HepG2 (cell line): ENCODE results near the gene SLC39A8. TPM values are rescaled to one million over a fixed set of nuclear protein-coding genes. Genes with fewer than 3 reads are reported as not detected.

ENCODE experiments used
- ATAC-seq: fragments of 200-7000 bp; cut with Tn5 transposase; 3 replicates; pipeline ENCODE4 v1.9.1; 2020; ENCODE audit warnings: mild to moderate bottlenecking, moderate library complexity
- BruUV-seq: library from RNA; stranded (reverse); fragments of 400-500 nt; replicated peaks from 2 replicates; lab custom pipeline; 2021; lab: Mats Ljungman, UMichigan
- CTCF ChIA-PET: fragments of 300-600 bp; formaldehyde crosslinking; extraction: SDS; loops from one replicate; lab custom pipeline; 2021; ENCODE audit warnings: low total read pairs, inconsistent platforms, low intra/inter-chr PET ratio; lab: Yijun Ruan, JAX
- POLR2A ChIA-PET: fragments of 350-600 bp; sonication (Branson Sonifier 250); formaldehyde crosslinking; loops from one replicate; lab custom pipeline; 2020; ENCODE audit warnings: antibody characterized with exemption, inconsistent platforms; lab: Yijun Ruan, JAX
- DNase-seq: peaks from one replicate; pipeline ENCODE4 v3.0.0-alpha.2; 2015; ENCODE audit warnings: low spot score
- FAIRE-seq: peaks from 3 replicates; lab custom pipeline; 2011; peaks lifted over from hg19 to GRCh38; lab: Jason Lieb, UNC
- H2AFZ ChIP-seq: one replicate; pipeline ENCODE4 v1.6.1; 2011; ENCODE audit warnings: low read length, inconsistent platforms
- H3K27ac ChIP-seq: fragments of 300-600 bp; 3 replicates; pipeline ENCODE4 v1.8.0; 2011; ENCODE audit warnings: mixed run types, mild to moderate bottlenecking, mixed read lengths, low read length, inconsistent platforms; ENCODE audit not compliant: insufficient read depth; ENCODE audit errors: extremely low read length
- H3K27me3 ChIP-seq, 2 experiments: fragments of 200-600 bp in 1 of 2; 2 replicates in 1 of 2; 3 replicates in 1 of 2; pipeline versions ENCODE4 v1.6.0 to v1.8.0; 2011; ENCODE audit warnings: low read length in 2 of 2, mild to moderate bottlenecking in 2 of 2, moderate library complexity in 2 of 2, inconsistent platforms in 1 of 2; ENCODE audit not compliant: insufficient read depth in 2 of 2, control insufficient read depth in 1 of 2
- H3K36me3 ChIP-seq, 2 experiments: fragments of 200-600 bp in 1 of 2; replicated peaks in 1 of 2; 2 replicates in 1 of 2; 3 replicates in 1 of 2; pipeline versions ENCODE4 v1.5.1 to v1.8.0; 2011; ENCODE audit warnings: low read length in 2 of 2, inconsistent platforms in 1 of 2; ENCODE audit not compliant: insufficient read depth in 2 of 2, control insufficient read depth in 1 of 2
- H3K4me1 ChIP-seq: 2 replicates; pipeline ENCODE4 v1.5.1; 2012; ENCODE audit warnings: low read length, inconsistent platforms; ENCODE audit not compliant: insufficient read depth
- H3K4me2 ChIP-seq: 2 replicates; pipeline ENCODE4 v1.6.0; 2011; ENCODE audit warnings: low read depth, low read length, inconsistent platforms
- H3K4me3 ChIP-seq, 3 experiments: fragments of 200-600 bp in 1 of 3; sonication (generic), shearing (Covaris generic) in 1 of 3; replicated peaks in 1 of 3; 2 replicates each; pipeline ENCODE4 v1.5.1; 2011 to 2016; ENCODE audit warnings: low read length in 3 of 3, inconsistent platforms in 2 of 3, low read depth in 2 of 3, mild to moderate bottlenecking in 2 of 3, control low read depth in 1 of 3, mixed read lengths in 1 of 3; ENCODE audit not compliant: insufficient read depth in 1 of 3
- H3K79me2 ChIP-seq: one replicate; pipeline ENCODE4 v1.6.1; 2011; ENCODE audit warnings: low read length, inconsistent platforms; ENCODE audit not compliant: insufficient read depth
- H3K9ac ChIP-seq: 2 replicates; pipeline ENCODE4 v1.6.0; 2011; ENCODE audit warnings: mild to moderate bottlenecking, low read depth, low read length, inconsistent platforms; ENCODE audit not compliant: insufficient read depth
- H3K9me3 ChIP-seq: 2 replicates; pipeline ENCODE4 v1.5.1; 2012; ENCODE audit warnings: mild to moderate bottlenecking, low read length
- H4K20me1 ChIP-seq: 2 replicates; pipeline ENCODE4 v1.6.0; 2011; ENCODE audit warnings: inconsistent platforms, mild to moderate bottlenecking, low read length, moderate library complexity; ENCODE audit not compliant: insufficient read depth
- EED ChIP-seq: sonication (generic); formaldehyde crosslinking; IDR thresholded peaks from 2 replicates; pipeline ENCODE4 v1.5.0; 2020; ENCODE audit warnings: mild to moderate bottlenecking, missing genetic modification reagents
- ERF ChIP-seq: IDR thresholded peaks from 2 replicates; pipeline ENCODE4 v1.6.1; 2018; ENCODE audit warnings: missing biosample characterization, missing genetic modification reagents
- HOMEZ ChIP-seq: IDR thresholded peaks from 2 replicates; pipeline ENCODE4 v1.6.1; 2016; ENCODE audit warnings: low read depth
- KAT7 ChIP-seq: IDR thresholded peaks from 2 replicates; pipeline ENCODE4 v1.6.1; 2018; ENCODE audit warnings: borderline replicate concordance, missing compliant biosample characterization
- KDM5B ChIP-seq: sonication (generic); formaldehyde crosslinking; IDR thresholded peaks from 2 replicates; pipeline ENCODE4 v1.4.0; 2020; ENCODE audit warnings: missing genetic modification reagents, mild to moderate bottlenecking, borderline replicate concordance
- KDM6A ChIP-seq: IDR thresholded peaks from 2 replicates; pipeline ENCODE4 v1.6.1; 2016; ENCODE audit warnings: low read depth
- LCORL ChIP-seq, 2 experiments: fragments of 450-650 bp in 1 of 2; sonication (generic) in 1 of 2; formaldehyde crosslinking in 1 of 2; IDR thresholded peaks; 2 replicates each; pipeline versions ENCODE4 v1.5.0 to v1.6.1; 2017 to 2020; ENCODE audit warnings: antibody characterized with exemption in 1 of 2, missing genetic modification reagents in 1 of 2
- MEF2D ChIP-seq: sonication (generic); formaldehyde crosslinking; IDR thresholded peaks from 2 replicates; pipeline ENCODE4 v1.5.1; 2020; ENCODE audit warnings: mild to moderate bottlenecking, missing genetic modification reagents
- NAIF1 ChIP-seq: sonication (generic); formaldehyde crosslinking; IDR thresholded peaks from 2 replicates; pipeline ENCODE4 v1.5.0; 2020; ENCODE audit warnings: mild to moderate bottlenecking, missing genetic modification reagents, borderline replicate concordance
- SNAI1 ChIP-seq: sonication (generic); formaldehyde crosslinking; IDR thresholded peaks from 2 replicates; pipeline ENCODE4 v1.5.0; 2020; ENCODE audit warnings: mild to moderate bottlenecking, missing genetic modification reagents, borderline replicate concordance
- SUZ12 ChIP-seq: fragments of 150-350 bp; IDR thresholded peaks from 2 replicates; pipeline ENCODE4 v1.6.1; 2014; ENCODE audit warnings: low read depth, low read length
- TBX3 ChIP-seq: fragments of 450-650 bp; IDR thresholded peaks from 2 replicates; pipeline ENCODE4 v1.6.1; 2017; ENCODE audit warnings: antibody characterized with exemption, mild to moderate bottlenecking, inconsistent platforms, borderline replicate concordance
- ZNF12 ChIP-seq: sonication (generic); formaldehyde crosslinking; IDR thresholded peaks from 2 replicates; pipeline ENCODE4 v1.5.0; 2020; ENCODE audit warnings: missing genetic modification reagents
- ZNF296 ChIP-seq: sonication (generic); formaldehyde crosslinking; conservative IDR thresholded peaks from 2 replicates; pipeline ENCODE4 v1.5.0; 2020; ENCODE audit warnings: mild to moderate bottlenecking, missing genetic modification reagents
- ZNF451 ChIP-seq: sonication (generic); formaldehyde crosslinking; IDR thresholded peaks from 2 replicates; pipeline ENCODE4 v1.5.0; 2020; ENCODE audit warnings: mild to moderate bottlenecking, missing genetic modification reagents
- ZNF496 ChIP-seq: sonication (generic); formaldehyde crosslinking; IDR thresholded peaks from 2 replicates; pipeline ENCODE4 v1.8.1; 2023; ENCODE audit warnings: mild to moderate bottlenecking, moderate library complexity, missing genetic modification reagents; ENCODE audit not compliant: insufficient replicate concordance
- ZNF546 ChIP-seq: sonication (generic); formaldehyde crosslinking; conservative IDR thresholded peaks from 2 replicates; pipeline ENCODE4 v1.8.1; 2023; ENCODE audit warnings: mild to moderate bottlenecking, missing genetic modification reagents
- ZNF703 ChIP-seq: sonication (generic); formaldehyde crosslinking; IDR thresholded peaks from 2 replicates; pipeline ENCODE4 v1.5.1; 2020; ENCODE audit warnings: missing genetic modification reagents, mild to moderate bottlenecking, moderate library complexity, borderline replicate concordance
- WGBS: methylation state at CpG from one replicate; pipeline ENCODE4 v1.1.6; 2017; ENCODE audit warnings: low lambda C conversion rate; 5-methylcytosine and 5-hydroxymethylcytosine counted together
- in situ Hi-C: cut with HindIII; loops from 2 replicates; pipeline ENCODE4 v1.10.0; 2017; ENCODE audit warnings: low pct_unique_long_range_greater_than_20kb; ENCODE audit not compliant: extremely low pct_ligation_motif_present
- intact Hi-C: fragments of 100-400 bp; cut with micrococcal nuclease; formaldehyde crosslinking; loops from one replicate; pipeline ENCODE4 v1.10.0; 2022; ENCODE audit not compliant: unreplicated experiment
- polyA plus RNA-seq, 8 experiments: library from polyadenylated mRNA; depleted of rRNA in 3 of 8; stranded (reverse) in 7 of 8; unstranded in 1 of 8; fragments of >200 nt; fragmentation: Illumina TruSeq in 4 of 8; extraction: Trizol in 4 of 8; gene quantifications; 2 replicates each; pipeline versions ENCODE4 v1.2.1 to v1.2.3, GENCODE V29; 2011 to 2016; ENCODE audit warnings: low read depth in 4 of 8, missing spikeins in 1 of 8, mixed read lengths in 1 of 8; ENCODE audit not compliant: insufficient read depth in 1 of 8
- total RNA-seq, 5 experiments: library from RNA; depleted of rRNA; stranded (reverse); fragments of >200 nt; fragmentation: Illumina TruSeq; extraction: Trizol; gene quantifications; 2 replicates each; pipeline ENCODE4 v1.2.3, GENCODE V29; 2016; ENCODE audit warnings: low read depth in 1 of 5
- TF ChIP-seq, protein P1 (sequence below): sonication (generic); formaldehyde crosslinking; IDR thresholded peaks from 2 replicates; pipeline ENCODE4 v1.9.0; 2021; ENCODE audit warnings: mild to moderate bottlenecking, missing genetic modification reagents

The SLC39A8 gene
- total and polyA plus RNA-seq, 2 of the 13 experiments (the other 11 are each of a cell fraction or from before 2014, with no cell fraction given) = 0.22 to 0.38 TPM

DNA sequence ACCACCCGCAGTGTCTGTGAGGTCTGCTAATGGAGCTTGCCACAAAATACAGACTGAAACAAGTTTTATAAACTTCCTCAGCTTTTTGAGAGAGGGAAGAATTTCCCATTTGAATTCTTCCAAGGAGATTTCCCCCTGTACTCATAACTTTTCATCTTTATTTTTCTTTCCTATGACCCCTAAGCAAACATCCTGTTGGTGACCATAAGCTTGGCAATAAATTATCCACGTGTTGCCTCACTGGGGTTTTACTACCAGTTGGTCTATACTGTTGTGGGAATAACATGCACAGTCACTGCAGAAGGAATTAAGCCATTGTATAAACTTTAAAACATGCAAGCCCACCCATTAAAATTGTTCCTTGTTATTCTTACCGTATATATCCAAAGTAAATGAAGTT lies 86.2 kb downstream of the SLC39A8 start:
- ChIA-PET CTCF (no interaction called here), POLR2A (no interaction called here)
- no peak for FAIRE-seq
- ATAC-seq = no peak
- Histone ChIP-seq H3K79me2 (no peaks in the 10 kb centered on the region), H4K20me1 (no peaks in the 10 kb centered on the region), H3K4me3 (no peak overlapping the region), H3K9ac (no peak overlapping the region), H3K4me1 (no peaks in the 10 kb centered on the region), H3K27ac (no peak overlapping the region), H3K27me3 (no peaks in the 10 kb centered on the region), H2AFZ (no peak overlapping the region), H3K4me2 (no peak overlapping the region), H3K36me3 (no peaks in the 10 kb centered on the region), H3K9me3 (no peaks in the 10 kb centered on the region)
- DNase-seq = no peak
- WGBS = 43% methylated on average over 2 of the region's 3 CpGs
- in situ Hi-C loops = no loop called here
- intact Hi-C loops = no loop called here
- TF ChIP-seq KAT7 (CRISPR knock-in tag) = no peak
- no peak for TF ChIP-seq KDM5B (CRISPR knock-in tag)
- no peak for TF ChIP-seq MEF2D (CRISPR knock-in tag)
- TF ChIP-seq TBX3 = no peak
- TF ChIP-seq ZNF12 (CRISPR knock-in tag) = no peak
- no peak for TF ChIP-seq ZNF703 (CRISPR knock-in tag)
- no peak for TF ChIP-seq ZNF496 (CRISPR knock-in tag)
- no peak for TF ChIP-seq ZNF296 (CRISPR knock-in tag)
- TF ChIP-seq NAIF1 = no peak
- TF ChIP-seq SUZ12 = no peak
- no peak for TF ChIP-seq KDM6A (CRISPR knock-in tag)
- no peak for TF ChIP-seq SNAI1 (CRISPR knock-in tag)
- TF ChIP-seq LCORL (IDR thresholded peaks at IDR 0.05) = no peak
- no peak for TF ChIP-seq LCORL (CRISPR knock-in tag; IDR thresholded peaks at IDR 0.05)
- TF ChIP-seq HOMEZ (CRISPR knock-in tag) = no peak
- TF ChIP-seq, protein P1, sequence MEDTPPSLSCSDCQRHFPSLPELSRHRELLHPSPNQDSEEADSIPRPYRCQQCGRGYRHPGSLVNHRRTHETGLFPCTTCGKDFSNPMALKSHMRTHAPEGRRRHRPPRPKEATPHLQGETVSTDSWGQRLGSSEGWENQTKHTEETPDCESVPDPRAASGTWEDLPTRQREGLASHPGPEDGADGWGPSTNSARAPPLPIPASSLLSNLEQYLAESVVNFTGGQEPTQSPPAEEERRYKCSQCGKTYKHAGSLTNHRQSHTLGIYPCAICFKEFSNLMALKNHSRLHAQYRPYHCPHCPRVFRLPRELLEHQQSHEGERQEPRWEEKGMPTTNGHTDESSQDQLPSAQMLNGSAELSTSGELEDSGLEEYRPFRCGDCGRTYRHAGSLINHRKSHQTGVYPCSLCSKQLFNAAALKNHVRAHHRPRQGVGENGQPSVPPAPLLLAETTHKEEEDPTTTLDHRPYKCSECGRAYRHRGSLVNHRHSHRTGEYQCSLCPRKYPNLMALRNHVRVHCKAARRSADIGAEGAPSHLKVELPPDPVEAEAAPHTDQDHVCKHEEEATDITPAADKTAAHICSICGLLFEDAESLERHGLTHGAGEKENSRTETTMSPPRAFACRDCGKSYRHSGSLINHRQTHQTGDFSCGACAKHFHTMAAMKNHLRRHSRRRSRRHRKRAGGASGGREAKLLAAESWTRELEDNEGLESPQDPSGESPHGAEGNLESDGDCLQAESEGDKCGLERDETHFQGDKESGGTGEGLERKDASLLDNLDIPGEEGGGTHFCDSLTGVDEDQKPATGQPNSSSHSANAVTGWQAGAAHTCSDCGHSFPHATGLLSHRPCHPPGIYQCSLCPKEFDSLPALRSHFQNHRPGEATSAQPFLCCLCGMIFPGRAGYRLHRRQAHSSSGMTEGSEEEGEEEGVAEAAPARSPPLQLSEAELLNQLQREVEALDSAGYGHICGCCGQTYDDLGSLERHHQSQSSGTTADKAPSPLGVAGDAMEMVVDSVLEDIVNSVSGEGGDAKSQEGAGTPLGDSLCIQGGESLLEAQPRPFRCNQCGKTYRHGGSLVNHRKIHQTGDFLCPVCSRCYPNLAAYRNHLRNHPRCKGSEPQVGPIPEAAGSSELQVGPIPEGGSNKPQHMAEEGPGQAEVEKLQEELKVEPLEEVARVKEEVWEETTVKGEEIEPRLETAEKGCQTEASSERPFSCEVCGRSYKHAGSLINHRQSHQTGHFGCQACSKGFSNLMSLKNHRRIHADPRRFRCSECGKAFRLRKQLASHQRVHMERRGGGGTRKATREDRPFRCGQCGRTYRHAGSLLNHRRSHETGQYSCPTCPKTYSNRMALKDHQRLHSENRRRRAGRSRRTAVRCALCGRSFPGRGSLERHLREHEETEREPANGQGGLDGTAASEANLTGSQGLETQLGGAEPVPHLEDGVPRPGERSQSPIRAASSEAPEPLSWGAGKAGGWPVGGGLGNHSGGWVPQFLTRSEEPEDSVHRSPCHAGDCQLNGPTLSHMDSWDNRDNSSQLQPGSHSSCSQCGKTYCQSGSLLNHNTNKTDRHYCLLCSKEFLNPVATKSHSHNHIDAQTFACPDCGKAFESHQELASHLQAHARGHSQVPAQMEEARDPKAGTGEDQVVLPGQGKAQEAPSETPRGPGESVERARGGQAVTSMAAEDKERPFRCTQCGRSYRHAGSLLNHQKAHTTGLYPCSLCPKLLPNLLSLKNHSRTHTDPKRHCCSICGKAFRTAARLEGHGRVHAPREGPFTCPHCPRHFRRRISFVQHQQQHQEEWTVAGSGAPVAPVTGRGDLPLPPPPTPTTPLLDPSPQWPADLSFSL (CRISPR knock-in tag) = no peak
- TF ChIP-seq ZNF451 (CRISPR knock-in tag) = no peak
- no peak for TF ChIP-seq EED (CRISPR knock-in tag)
- TF ChIP-seq ZNF546 (CRISPR knock-in tag) = no peak
- no peak for TF ChIP-seq ERF (CRISPR knock-in tag)
- BruUV-seq = no TSS peak
